Activated CD4-positive, alpha-beta T cell treated with anti-CD3 and anti-CD28 coated beads for 4 hours (primary cell): ENCODE data around the gene NDRG3.

Experiments used
- DNase-seq, 2 donors: peaks; one replicate each; pipeline ENCODE4 v3.0.0-alpha.2; 2020

NDRG3 gene

DNA sequence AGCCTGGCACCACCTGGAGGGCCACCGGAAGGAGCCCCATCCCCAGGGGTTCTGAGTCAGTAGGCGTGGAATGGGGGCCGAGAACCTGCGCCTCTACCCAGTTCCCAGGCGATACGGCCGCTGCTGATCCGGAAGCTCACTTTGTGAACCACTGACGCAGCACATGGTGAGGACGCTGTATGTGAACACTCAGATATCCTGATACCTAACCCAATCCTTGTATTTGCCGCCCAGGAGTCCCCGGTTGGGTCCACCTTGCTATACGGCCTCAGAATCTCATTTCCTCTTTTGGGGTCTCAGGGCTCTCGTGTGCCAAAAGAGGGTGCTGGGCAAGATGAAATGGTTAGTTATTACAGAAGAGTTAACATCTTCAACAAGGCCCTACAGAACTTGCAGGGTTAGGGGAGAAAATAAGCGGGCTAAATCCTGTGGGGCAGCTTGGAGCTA is 140.9 kb downstream of the NDRG3 start:
- DNase-seq, result peak; percentile 38 to 50
